GM11168 (cell line): ENCODE measurements around the gene ARHGAP8.
"Not testable (repeated sequence)": the region's sequence is repeated elsewhere in the genome, so short reads cannot be mapped to it uniquely, and the experiment has no call there.

Experiments
- in situ Hi-C: fragments of 300-500 bp; cut with MboI; formaldehyde crosslinking; loops from one replicate; pipeline ENCODE4 v1.12.0; 2022; ENCODE audit warnings: low sequenced_read_pairs; ENCODE audit not compliant: unreplicated experiment

ARHGAP8 gene

DNA sequence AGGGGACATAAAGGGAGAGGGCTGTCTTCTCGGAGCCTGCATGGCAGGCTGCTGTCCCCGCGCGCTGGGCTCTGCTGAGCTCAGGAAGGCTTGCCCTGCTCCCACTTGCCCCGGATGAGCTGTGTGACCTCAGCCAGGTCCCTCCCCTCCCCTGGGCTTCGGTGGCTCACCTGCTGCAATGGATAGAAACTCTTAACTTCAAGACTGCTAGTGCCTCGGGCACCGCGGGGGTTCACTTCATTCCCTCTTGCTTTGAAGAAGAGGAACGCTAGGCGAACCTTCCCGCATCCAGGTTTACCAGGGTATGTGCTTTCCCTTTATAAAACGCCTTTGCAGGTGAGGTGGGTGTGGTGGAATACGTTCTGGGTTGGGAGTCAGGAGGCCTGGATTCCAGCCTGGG is 142.4 kb downstream of the ARHGAP8 start:
- in situ Hi-C loops: no loop called here

DNA sequence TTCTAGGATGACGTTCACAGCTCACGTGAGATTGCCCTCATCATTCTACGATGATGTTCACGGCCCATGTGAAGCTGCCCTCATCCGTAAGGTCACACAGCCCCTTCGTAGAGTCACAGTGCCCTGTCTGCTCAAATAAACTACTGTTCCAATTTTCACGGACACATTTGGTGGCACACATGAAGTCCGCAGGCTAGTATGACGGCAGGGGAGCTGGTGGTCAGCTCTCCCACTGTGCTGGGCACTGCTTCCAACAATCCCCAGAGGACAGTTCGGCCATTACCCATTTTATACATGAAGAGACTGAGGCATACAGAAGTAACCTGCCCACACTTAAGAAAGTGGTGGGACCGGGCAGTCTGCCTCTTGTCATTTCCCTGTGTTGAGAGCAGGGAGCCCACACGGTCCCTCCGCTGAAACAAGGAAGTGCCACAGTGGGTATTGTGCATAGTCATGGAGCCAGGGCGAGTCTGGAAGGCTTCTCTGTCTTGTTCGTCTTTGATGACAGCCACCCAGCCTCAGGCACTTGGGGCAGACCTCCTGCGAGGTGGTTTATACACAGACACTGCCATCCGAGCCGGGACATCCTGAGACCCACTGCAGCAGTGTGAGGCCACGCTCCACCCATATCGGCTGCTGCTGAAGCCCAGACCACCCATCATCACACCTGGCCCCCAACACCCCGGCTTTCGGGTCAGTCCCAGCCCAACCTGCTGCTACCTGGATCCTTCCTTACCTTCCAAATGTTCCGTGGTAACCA is 143.1 kb downstream of the ARHGAP8 start:
- in situ Hi-C loops: no loop called here

DNA sequence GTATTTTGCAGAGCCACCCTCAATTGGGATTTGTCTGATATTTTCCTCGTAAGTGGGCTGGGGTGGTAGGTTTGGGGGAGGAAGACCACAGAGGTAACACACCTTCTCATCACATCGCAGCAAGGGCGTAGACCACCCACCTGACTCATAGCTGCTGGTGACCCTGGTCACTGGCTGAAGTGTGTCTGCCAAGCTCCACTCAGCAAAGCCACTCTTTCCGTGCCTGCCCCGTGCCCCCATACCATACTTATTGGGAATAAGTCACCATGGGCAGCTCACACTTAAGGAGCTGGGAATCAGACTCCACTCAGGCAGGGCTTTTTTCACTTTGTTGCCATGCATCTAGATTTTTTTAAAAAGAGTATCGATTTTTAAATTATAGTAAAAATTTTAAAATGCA is 145.9 kb downstream of the ARHGAP8 start:
- in situ Hi-C loops: no loop called here

DNA sequence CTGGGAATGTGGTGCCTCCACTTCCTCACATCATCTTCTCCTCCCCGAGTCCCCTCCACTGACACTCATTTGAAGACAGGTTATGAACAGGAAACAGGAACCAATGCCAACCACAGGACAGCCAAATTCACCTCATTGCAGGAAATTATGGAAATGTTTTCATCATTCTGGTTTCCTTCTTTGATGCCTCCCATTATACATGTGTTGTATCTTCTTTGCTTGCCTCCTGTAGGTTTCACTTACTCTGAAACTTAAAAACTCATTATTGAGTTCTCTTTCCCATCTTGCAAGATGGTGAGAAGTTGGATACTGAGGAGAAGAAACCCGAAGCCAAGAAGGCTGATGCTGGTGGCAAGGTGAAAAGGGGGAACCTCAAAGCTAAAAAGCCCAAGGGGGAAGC is 148.9 kb downstream of the ARHGAP8 start:
- in situ Hi-C loops: no loop called here

DNA sequence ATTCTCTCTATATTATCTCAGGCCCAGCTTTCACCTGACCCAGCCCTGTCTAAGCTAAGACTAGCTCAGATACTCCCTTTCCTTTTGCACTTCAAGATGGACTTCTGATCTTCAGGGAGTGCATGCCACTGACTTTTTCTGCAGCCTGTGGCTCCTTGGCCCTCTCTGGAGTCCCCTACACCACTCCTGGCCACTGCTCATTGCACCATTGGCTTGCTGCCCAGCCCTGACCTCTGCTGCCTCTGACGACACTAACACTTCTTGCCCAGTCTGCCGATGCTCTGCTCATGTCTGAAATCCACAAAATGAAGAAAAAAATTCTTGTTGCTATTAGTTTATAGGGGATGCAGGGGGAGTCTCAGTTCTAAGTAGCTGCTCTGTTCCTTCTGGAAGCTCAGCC is 150.8 kb downstream of the ARHGAP8 start:
- in situ Hi-C loops: not testable (repeated sequence)

DNA sequence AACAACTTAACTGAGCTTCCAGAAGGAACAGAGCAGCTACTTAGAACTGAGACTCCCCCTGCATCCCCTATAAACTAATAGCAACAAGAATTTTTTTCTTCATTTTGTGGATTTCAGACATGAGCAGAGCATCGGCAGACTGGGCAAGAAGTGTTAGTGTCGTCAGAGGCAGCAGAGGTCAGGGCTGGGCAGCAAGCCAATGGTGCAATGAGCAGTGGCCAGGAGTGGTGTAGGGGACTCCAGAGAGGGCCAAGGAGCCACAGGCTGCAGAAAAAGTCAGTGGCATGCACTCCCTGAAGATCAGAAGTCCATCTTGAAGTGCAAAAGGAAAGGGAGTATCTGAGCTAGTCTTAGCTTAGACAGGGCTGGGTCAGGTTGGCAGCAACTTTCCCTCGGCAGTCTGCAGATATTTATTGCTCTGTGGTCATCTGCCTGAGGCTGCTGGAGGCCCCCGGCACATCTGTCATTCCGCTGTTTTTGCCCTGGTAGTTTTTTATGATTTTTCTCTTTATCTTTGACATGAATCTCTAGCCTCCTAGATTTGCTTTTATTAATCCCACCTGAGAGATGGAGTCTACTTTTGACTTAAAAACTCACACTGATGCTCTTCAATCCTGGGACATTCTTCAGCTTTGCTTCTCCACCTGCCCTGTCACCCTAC is 152.2 kb downstream of the ARHGAP8 start:
- in situ Hi-C loops: not testable (repeated sequence)

DNA sequence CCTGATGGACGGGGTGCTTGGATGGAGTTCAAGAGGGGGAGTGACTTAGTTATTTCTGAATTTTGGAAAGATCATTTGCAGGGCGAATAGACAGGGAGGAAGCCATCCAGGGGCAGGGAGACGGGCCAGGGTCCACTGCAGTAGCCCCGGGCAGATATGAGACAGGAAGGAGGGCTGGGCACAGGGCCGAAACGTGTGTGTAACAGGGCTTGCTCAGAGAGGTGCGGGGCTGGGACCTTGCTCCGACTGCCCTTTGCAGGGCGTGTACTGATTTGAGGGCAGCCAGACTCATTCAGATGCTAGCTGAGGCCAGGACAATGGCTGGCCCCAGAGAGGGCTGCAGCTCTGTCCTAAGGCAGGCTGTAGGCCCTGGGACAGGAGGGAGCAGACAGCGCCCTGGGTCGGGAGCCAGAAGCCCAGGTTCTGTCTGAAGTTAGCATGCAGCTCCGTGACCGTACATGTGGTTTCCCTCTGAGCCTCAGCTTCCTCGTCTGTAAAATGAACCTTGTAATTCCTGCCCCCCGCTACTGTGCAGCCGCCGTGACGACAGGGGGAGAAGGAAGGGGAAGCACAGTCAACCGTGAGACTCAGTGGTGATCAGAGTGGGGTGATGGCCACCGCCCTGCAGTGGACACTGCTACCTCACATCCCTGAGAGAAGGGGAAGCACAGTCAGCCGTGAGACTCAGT is 154.0 kb downstream of the ARHGAP8 start:
- in situ Hi-C loops: no loop called here

DNA sequence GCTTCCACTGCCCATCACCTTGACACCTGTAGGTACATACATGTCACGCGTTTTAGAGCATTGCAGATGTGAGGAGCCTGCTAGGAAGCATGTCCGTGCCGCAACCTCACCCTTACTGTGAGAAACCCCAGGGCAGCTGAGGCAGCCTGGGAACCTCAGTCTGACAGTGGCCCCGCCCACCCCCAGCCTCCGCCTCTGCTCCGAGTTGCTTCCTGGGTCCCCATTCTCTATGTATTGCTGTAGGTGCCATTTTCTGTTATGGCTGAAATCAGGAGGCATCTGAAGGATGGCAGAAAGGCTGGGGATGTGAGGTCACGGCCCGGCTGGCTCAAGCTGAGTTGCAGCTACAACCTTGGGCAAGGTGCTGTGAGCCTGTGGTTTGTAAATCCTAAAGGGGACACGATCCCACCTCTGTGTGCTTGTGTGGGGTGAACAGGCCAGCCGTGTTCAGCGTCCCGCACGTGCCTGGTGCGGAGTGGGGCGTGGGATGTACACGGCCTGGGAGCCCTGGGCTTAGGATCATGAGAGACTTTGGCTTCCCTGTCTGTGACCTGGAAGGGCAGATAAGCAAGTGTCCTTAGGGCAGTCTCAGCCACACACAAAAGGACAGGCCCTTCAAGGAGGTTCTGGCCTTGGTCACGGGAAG is 154.7 kb downstream of the ARHGAP8 start:
- in situ Hi-C loops: no loop called here

DNA sequence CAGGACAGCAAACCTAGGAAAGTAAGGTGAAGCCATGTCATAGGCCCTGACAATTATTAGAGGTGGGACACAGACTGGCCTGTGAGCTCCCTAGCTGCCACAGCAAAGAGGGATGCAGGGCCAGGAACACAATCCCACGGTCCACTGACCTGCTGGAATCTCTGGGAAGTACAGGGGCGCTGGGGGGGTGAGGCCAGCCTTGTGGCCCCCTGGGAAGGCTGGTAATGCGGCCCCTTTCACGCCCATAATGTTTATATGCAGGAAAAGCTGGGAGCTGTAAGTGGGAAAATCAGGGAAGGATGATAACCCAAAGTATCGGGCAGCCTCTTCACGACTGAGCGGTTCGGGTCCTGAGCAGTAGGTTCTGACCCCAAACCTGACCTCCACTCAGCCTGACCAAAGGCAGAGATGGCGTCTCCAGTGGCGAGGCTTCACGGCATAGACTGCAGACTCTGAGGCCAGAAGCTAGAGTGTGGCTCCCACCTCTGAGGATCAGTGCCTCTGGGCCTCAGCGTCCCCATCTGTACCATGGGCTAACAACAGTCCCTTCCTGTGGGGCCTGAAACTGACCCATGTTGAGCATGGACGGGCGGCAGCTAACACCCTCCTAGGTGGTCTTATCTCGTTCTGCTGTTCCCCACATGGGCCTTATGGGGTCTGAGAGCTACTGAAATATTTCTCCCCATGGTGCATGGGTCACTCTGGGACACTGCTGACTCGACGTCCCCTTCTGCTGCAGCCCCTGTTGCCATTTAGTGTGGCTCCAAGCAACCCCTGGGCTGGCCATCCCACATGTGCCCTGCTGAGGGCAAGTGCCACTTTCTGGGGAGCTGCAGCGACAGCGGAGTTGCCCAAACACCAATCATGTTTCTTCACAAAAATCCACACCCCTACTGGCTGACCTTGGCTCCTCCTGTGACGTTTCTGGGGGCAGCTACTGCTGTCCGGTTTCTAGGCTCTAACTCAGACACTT is 155.7 kb downstream of the ARHGAP8 start:
- in situ Hi-C loops: no loop called here

DNA sequence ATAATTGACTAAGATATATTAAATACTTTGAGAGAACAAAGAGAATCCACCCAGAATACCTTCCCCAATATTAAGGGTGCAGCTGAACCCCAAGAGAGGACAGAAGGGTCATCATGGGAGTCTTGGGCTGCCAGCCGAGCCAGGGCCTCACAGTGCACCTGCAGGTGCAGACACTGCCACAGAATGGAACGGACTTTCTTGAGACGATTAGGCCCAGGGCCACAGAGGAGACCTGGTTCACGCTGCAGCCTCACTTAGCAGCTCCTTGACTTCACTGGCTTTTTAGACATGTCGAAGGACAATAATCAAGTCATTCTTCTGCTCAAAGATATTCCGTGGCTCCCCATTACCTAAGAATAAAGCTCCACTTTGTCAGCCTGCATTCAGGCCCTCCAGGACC is 156.9 kb downstream of the ARHGAP8 start:
- in situ Hi-C loops: no loop called here
